Measurements from ENCODE around the gene CNIH1.

- TF ChIP-seq CTCF (IDR thresholded peaks at IDR 0.05), result no peak
- TF ChIP-seq POLR2A (IDR thresholded peaks at IDR 0.05), result no peak
Observed at GRCh38 chr14:54488318-54488645, 47.1 kb upstream of the CNIH1 start.
